Endodermal cell (in vitro differentiated cells): Measurements from ENCODE around the gene PROSER2. TPM values are rescaled to one million over a fixed set of nuclear protein-coding genes. Genes with fewer than 3 reads are reported as not detected.

Source experiments
- DNase-seq: peaks from one replicate; pipeline ENCODE4 v3.0.0-alpha.2; 2017
- H3K27ac ChIP-seq: 2 replicates; pipeline ENCODE4 v1.5.1; 2013; ENCODE audit warnings: mild to moderate bottlenecking, low read depth, low read length, moderate library complexity
- H3K27me3 ChIP-seq: 2 replicates; pipeline ENCODE4 v1.6.1; 2013; ENCODE audit warnings: mild to moderate bottlenecking, low read length, moderate library complexity; ENCODE audit not compliant: insufficient read depth, control insufficient read depth, poor library complexity, severe bottlenecking
- H3K36me3 ChIP-seq: 2 replicates; pipeline ENCODE4 v1.7.0; 2013; ENCODE audit warnings: mild to moderate bottlenecking, low read length, moderate library complexity; ENCODE audit not compliant: control insufficient read depth, insufficient read depth
- H3K4me1 ChIP-seq: one replicate; pipeline ENCODE4 v1.7.0; 2013; ENCODE audit warnings: low read length; ENCODE audit not compliant: control insufficient read depth, insufficient read depth
- H3K4me3 ChIP-seq: 2 replicates; pipeline ENCODE4 v1.5.1; 2013; ENCODE audit warnings: mild to moderate bottlenecking, low read length, moderate library complexity
- H3K9ac ChIP-seq: 2 replicates; pipeline ENCODE4 v1.6.1; 2013; ENCODE audit warnings: mild to moderate bottlenecking, low read length, moderate library complexity; ENCODE audit not compliant: poor library complexity, severe bottlenecking; ENCODE audit errors: extremely low read depth
- H3K9me3 ChIP-seq: 2 replicates; pipeline ENCODE4 v1.6.1; 2013; ENCODE audit warnings: mild to moderate bottlenecking, low read length, moderate library complexity; ENCODE audit not compliant: control insufficient read depth
- H3K27ac Mint-ChIP-seq: 2 replicates; pipeline ENCODE4 v1.8.0; 2020; ENCODE audit warnings: mixed read lengths
- H3K27me3 Mint-ChIP-seq: 2 replicates; pipeline ENCODE4 v1.8.0; 2021; ENCODE audit warnings: mild to moderate bottlenecking, mixed read lengths; ENCODE audit not compliant: insufficient read depth
- H3K36me3 Mint-ChIP-seq: 2 replicates; pipeline ENCODE4 v1.8.0; 2020; ENCODE audit warnings: low read depth, mixed read lengths
- H3K4me1 Mint-ChIP-seq: 2 replicates; pipeline ENCODE4 v1.8.0; 2020; ENCODE audit warnings: mixed read lengths
- H3K4me3 Mint-ChIP-seq: 2 replicates; pipeline ENCODE4 v1.8.0; 2020; ENCODE audit warnings: mild to moderate bottlenecking, moderate library complexity, mixed read lengths
- H3K9me3 Mint-ChIP-seq: 2 replicates; pipeline ENCODE4 v1.8.0; 2020; ENCODE audit warnings: mild to moderate bottlenecking, mixed read lengths
- WGBS, 2 experiments: methylation state at CpG; one replicate each; pipeline versions ENCODE4 v1.1.5 to v1.1.7; 2013; ENCODE audit warnings: missing lambda C conversion rate in 2 of 2, mixed read lengths in 1 of 2; ENCODE audit not compliant: insufficient coverage in 1 of 2, insufficient read length in 1 of 2; 5-methylcytosine and 5-hydroxymethylcytosine counted together
- total RNA-seq, 2 donors: library from RNA; stranded (reverse); fragmentation: NEBNext Ultra II Directional in 1 of 2; extraction: Animal tissue kit (Norgen Biotek cat#: 25700) in 1 of 2; gene quantifications; 2 replicates in 1 of 2; 3 replicates in 1 of 2; pipeline ENCODE4 v1.2.1, GENCODE V29; 2021
- TF ChIP-seq, protein P1 (sequence below): fragments of 200-600 bp; sonication (generic); conservative IDR thresholded peaks from 2 replicates; pipeline ENCODE4 v1.5.0; 2021; ENCODE audit warnings: antibody characterized with exemption, mild to moderate bottlenecking

The PROSER2 gene
- total RNA-seq, 2 donors from 2014 or later: 13.2 to 18.9 TPM

DNA sequence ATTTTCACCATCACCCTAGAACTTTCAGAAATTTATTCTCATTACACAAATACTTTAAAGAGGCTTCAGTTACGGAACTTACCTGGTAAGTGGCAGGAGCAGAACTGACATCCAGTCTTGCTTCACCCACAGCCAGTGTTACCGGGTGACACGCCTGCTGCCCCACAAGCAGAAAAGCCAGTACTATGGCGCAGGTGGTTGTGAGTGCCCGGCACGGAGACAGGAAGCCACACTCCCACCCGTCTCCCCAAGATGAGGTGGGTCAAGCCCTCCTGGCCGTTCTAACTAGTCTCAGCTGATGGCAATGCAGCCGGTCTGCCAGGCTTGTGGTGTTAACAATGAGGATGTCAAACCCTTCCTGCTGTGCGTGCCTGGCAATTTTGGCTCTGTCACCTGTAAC, 86.9 kb downstream of the PROSER2 start:
- H3K36me3 ChIP-seq: no peaks in the 10 kb centered on the region
- H3K36me3 Mint-ChIP-seq: no peaks in the 10 kb centered on the region
- H3K9ac ChIP-seq: no peak overlapping the region
- DNase-seq: no peak
- peaks cover 10% of the 10 kb centered on the region for H3K4me1 Mint-ChIP-seq
- H3K4me3 ChIP-seq: no peak overlapping the region
- no peaks in the 10 kb centered on the region for H3K27me3 ChIP-seq
- no peak overlapping the region for H3K4me3 Mint-ChIP-seq
- TF ChIP-seq, protein P1, sequence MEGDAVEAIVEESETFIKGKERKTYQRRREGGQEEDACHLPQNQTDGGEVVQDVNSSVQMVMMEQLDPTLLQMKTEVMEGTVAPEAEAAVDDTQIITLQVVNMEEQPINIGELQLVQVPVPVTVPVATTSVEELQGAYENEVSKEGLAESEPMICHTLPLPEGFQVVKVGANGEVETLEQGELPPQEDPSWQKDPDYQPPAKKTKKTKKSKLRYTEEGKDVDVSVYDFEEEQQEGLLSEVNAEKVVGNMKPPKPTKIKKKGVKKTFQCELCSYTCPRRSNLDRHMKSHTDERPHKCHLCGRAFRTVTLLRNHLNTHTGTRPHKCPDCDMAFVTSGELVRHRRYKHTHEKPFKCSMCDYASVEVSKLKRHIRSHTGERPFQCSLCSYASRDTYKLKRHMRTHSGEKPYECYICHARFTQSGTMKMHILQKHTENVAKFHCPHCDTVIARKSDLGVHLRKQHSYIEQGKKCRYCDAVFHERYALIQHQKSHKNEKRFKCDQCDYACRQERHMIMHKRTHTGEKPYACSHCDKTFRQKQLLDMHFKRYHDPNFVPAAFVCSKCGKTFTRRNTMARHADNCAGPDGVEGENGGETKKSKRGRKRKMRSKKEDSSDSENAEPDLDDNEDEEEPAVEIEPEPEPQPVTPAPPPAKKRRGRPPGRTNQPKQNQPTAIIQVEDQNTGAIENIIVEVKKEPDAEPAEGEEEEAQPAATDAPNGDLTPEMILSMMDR: no peak
- H3K4me1 ChIP-seq: peaks cover 5% of the 10 kb centered on the region
- whole genome bisulfite sequencing, 2 experiments: 91 to 94% methylated on average over 7 to 10 of the region's 10 CpGs
- H3K9me3 ChIP-seq: no peaks in the 10 kb centered on the region
- H3K27ac Mint-ChIP-seq: no peak overlapping the region
- no peaks in the 10 kb centered on the region for H3K9me3 Mint-ChIP-seq
- no peaks in the 10 kb centered on the region for H3K27me3 Mint-ChIP-seq
- H3K27ac ChIP-seq: no peak overlapping the region

DNA sequence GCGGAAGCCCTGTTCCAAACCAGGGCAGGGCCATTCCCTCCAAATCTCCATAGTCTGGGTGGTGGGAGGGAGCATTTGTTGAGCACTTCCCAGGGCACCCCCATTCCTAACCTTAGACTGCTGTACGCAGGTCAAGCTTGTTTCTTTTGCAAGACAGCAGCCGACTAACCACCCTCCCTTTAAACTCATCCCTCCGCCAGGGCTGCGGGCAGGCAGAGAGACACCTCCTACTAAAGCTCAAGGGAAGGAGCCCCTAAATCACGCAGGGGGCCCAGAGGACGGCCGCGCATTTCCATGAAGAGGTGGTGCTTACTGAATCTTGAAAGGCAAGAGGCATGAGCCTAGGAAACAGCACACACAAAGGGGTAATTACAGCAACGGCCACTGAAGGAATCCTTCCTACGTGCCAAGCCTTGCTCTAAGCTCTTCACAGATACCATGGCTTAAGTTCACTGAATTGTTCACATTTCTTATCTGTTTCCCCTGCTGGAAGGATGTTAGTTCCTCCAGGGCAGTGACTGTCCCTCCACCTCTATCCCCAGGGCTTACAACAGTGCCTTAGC, 90.0 kb downstream of the PROSER2 start:
- H3K27me3 ChIP-seq: no peaks in the 10 kb centered on the region
- no peaks in the 10 kb centered on the region for H3K36me3 ChIP-seq
- no peaks in the 10 kb centered on the region for H3K9me3 ChIP-seq
- H3K4me3 Mint-ChIP-seq: no peak overlapping the region
- 62 to 90% methylated on average over 2 to 11 of the region's 11 CpGs for WGBS, 2 experiments
- peak; percentile 69 for DNase-seq
- H3K9me3 Mint-ChIP-seq: no peaks in the 10 kb centered on the region
- H3K27me3 Mint-ChIP-seq: no peaks in the 10 kb centered on the region
- H3K27ac Mint-ChIP-seq: peak overlapping the region; percentile 89
- no peak overlapping the region for H3K9ac ChIP-seq
- H3K4me1 ChIP-seq: peaks cover 7% of the 10 kb centered on the region
- H3K27ac ChIP-seq: peak overlapping the region; percentile 19
- no peaks in the 10 kb centered on the region for H3K36me3 Mint-ChIP-seq
- H3K4me3 ChIP-seq: no peak overlapping the region
- H3K4me1 Mint-ChIP-seq: peaks cover 15% of the 10 kb centered on the region
- TF ChIP-seq, protein P1: peak; percentile 54

DNA sequence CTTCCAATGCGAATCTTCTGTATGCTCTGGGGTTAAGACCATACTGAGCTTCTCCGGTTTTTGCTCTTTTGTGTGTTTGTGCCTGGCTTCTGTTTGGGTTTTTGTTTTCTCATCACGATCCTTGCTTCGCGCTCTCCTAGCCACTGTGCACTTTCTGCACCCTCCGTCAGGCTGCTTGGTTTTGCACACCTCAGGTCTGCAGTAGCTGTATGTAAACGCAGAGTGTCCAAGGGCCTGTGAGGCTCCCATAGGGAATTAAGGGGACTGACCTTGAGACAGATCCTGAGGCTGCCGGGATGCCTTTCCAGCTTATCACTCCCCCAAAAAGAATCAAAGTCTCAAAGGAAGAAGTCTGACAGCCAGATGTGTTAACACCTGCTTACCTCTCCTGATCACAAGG, 95.2 kb downstream of the PROSER2 start:
- Mint-ChIP-seq H3K27ac (no peak overlapping the region), H3K4me1 (peaks cover 6% of the 10 kb centered on the region), H3K36me3 (peaks cover 30% of the 10 kb centered on the region), H3K27me3 (no peaks in the 10 kb centered on the region), H3K4me3 (no peak overlapping the region), H3K9me3 (no peaks in the 10 kb centered on the region)
- H3K4me1 ChIP-seq: peaks cover 2% of the 10 kb centered on the region
- H3K9ac ChIP-seq: no peak overlapping the region
- H3K27ac ChIP-seq: no peak overlapping the region
- H3K27me3 ChIP-seq: no peaks in the 10 kb centered on the region
- no peak overlapping the region for H3K4me3 ChIP-seq
- DNase-seq: no peak
- TF ChIP-seq, protein P1: no peak
- no peaks in the 10 kb centered on the region for H3K9me3 ChIP-seq
- 95 to 100% methylated on average over 2 to 8 of the region's 8 CpGs for WGBS, 2 experiments
- H3K36me3 ChIP-seq: peaks cover 39% of the 10 kb centered on the region
